ENCODE measurements around the gene PITPNM2.

GRCh38 chr12:123107926-123108681 is 42.8 kb downstream of the PITPNM2 start:
- TF ChIP-seq CTCF (IDR thresholded peaks at IDR 0.05) = no peak
- TF ChIP-seq POLR2A (IDR thresholded peaks at IDR 0.05) = no peak

Data from lower leg skin (tissue), 3 donors.